Muscle of back (tissue), 11 donors: ENCODE results near the gene ALOX12. TPM values are rescaled to one million over a fixed set of nuclear protein-coding genes. Genes with fewer than 3 reads are reported as not detected.

Experiments used
- DNase-seq, 3 donors: peaks; one replicate each; pipeline versions ENCODE4 v3.0.0 to v3.0.0-alpha.2; 2013
- polyA plus RNA-seq, 10 donors: library from polyadenylated mRNA; unstranded; fragments of 120-200 nt; gene quantifications; one replicate each; pipeline ENCODE4 v1.2.1, GENCODE V29; 2013; ENCODE audit not compliant: insufficient read length in 10 of 10

The ALOX12 gene
- polyA plus RNA-seq, 10 donors, result 0.77 to 1.4 (median 1.1) TPM

- no peak for DNase-seq
These were observed 6.6 kb downstream of the ALOX12 start for GRCh38 chr17:7002288-7003047.

DNA sequence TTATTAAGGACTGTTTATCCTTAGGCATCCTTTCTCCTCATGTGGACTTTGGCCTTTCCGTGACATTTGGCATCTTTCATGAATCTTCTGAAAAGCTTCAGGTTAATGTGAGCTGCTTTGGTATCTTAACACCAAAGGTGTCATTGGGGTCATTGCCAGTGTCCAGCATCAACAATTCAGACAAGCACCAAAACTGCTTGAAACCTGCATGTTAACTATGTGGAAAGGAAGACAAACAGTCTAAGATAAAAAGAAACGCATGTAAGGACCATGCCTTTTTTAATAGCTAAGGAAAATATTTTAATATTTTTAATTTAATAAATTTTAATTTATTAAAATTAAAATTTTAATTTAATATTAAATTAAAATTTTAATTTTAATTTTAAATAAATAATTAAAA, 7.9 kb downstream of the ALOX12 start:
- DNase-seq, result no peak

GRCh38 chr17:7004398-7005253, 8.8 kb downstream of the ALOX12 start:
- DNase-seq, result peak in 2 of 3 donors; percentile 66 to 82

- no peak for DNase-seq
These were observed 9.9 kb downstream of the ALOX12 start for GRCh38 chr17:7005716-7006115.

- no peak for DNase-seq
These were observed 11.3 kb downstream of the ALOX12 start for GRCh38 chr17:7007143-7007542.

DNA sequence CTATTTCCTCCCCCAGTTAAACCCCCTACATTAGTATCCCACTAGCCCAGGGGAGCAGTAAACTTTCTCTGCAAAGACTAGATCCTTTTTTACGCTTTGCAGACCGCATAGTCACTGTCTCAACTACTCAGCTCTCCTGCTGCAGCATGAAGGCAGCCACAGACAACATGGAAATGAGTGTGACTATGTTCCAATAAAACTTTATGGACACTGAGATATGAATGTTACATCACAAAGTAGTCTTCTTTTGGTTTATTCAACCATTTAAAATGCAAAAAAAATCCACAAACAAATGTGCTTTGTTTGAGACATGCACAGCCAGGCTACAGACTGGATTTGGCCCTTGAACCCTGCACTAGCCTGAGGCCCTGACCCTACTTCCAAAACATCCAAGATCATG, 14.7 kb downstream of the ALOX12 start:
- DNase-seq, result no peak

GRCh38 chr17:7011415-7011814, 15.6 kb downstream of the ALOX12 start:
- no peak for DNase-seq

GRCh38 chr17:7011942-7012254, 16.0 kb downstream of the ALOX12 start:
- no peak for DNase-seq

DNA sequence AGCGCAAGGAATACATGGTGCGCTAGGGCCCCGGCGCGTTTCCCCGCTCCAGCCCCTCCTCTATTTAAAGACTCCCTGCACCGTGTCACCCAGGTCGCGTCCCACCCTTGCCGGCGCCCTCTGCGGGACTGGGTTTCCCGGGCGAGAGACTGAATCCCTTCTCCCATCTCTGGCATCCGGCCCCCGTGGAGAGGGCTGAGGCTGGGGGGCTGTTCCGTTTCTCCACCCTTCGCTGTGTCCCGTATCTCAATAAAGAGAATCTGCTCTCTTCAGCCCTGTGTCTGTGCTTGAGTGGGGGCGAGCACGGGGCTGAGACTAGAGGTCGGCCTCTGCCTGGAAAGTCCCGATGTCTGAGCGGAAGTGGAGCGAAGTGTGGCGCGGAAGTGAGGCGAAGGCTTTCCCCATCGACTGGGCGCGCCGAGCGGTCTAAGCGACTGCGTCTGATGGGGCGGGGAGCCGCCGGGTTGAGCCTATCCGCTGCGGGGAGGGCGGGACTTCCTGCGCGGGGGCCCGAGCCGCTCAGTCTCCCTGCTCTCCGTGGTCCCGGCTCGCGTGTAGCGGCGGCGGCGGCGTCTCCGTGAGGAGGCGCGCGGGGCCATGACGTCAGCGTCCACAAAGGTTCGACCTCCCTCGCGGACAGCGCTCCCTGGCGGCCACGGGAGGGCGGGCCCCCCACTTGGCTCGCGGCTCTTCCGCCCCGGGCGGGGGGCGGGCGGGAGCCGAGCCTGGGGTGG, 18.6 kb downstream of the ALOX12 start:
- peak; percentile 96 to 99 (median 97) for DNase-seq

GRCh38 chr17:7014995-7015958, 19.4 kb downstream of the ALOX12 start:
- peak in 1 of 3 donors; percentile 30 for DNase-seq

GRCh38 chr17:7016418-7016817, 20.6 kb downstream of the ALOX12 start:
- no peak for DNase-seq

DNA sequence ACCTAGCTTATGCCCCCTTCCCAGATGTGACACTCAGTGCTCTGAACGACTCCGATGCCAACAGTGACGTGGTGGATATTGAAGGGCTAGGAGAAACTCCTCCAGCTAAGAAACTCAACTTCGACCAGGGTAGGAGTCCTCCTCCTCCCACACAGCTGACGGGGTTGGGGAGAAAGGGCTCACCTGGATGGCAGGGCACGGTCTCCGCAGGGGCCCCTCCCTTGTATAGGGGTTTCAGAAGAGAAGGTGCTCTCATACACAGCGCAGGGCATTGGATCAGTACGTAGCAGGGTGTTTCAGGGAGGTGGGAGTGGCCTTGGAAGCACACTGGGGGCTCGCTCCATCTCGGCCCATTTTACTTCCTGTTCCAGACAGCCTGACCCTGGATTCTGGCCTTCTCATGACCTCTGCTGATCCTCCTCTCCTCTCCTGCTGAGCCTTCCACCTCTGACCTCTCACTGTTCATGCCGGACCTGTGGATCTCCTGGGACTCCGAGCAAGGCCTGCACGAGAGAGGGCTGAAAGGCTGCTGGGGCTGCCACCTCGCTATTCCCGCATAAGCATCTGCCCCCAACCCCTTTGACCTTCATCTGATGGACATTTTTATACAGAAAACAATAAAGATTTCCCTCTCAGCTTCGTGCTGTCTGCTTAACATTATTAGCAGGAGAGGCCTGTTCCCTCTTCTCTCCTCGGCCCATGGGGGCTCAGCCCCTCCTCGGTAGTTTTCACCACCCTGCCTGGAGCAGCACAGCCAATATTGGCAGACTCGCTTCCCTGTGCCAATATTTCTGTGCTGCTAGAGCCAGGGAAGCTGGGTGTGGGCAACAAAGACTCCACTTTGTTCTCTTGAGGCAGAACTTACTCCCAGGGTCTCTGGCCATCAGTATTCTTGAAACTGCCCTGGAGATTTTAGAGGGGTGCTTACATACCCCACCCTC, 21.3 kb downstream of the ALOX12 start:
- no peak for DNase-seq

- DNase-seq, result no peak
These were observed 22.0 kb downstream of the ALOX12 start for GRCh38 chr17:7017827-7018200.

- DNase-seq, result no peak
These were observed 22.6 kb downstream of the ALOX12 start for GRCh38 chr17:7018331-7018964.

DNA sequence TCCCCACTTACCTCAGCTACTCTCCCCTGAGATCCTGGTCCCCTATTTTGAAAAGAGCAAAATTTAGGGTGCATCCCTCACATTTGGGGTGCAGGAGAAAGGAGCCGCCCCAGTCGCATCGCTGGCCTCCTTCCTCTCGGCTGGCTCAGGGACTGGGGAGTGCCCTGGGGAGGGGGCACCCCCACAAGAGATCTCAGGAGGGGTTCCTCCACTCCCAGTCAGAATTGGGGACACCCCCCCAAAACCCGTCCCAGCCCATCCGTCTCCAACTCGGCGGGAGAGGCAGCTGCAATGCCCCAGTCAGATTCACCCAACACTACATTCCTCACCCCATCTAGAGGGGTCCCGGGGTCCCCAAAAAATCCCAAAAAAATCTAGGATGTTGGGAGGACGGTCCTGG, 23.5 kb downstream of the ALOX12 start:
- DNase-seq, result no peak

GRCh38 chr17:7019839-7020519, 24.1 kb downstream of the ALOX12 start:
- DNase-seq, result peak; percentile 62 to 91 (median 83)

- no peak for DNase-seq
These were observed 25.2 kb downstream of the ALOX12 start for GRCh38 chr17:7020894-7021664.
